ENCODE data around the gene CLRN1.

Gene CLRN1

GRCh38 chr3:150878290-150878689 lies 94.2 kb downstream of the CLRN1 start:
- no peak for DNase-seq (ENCODE audit: extremely low read depth in 1 of 2, low read depth in 1 of 2)

DNA sequence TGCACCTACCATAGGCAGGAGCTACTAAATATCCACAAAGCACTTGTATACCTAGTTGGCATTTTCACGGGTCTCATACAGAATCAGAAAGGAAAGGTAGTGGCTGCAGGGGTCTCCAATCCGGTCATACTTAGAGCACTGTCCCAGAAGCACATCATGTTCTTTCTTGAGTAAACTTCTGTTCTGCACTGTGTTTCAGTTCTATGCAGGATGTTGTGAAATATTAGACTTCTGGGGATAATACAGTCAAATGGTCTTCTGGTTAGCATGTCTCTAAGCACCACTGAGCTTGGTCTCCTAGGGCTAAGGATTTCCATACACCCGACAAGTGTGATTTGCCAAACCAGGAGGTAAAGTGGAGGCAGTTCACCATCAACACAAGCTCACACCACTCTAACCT lies 95.2 kb downstream of the CLRN1 start:
- DNase-seq (ENCODE audit: extremely low read depth in 1 of 2, low read depth in 1 of 2), result no peak

DNA sequence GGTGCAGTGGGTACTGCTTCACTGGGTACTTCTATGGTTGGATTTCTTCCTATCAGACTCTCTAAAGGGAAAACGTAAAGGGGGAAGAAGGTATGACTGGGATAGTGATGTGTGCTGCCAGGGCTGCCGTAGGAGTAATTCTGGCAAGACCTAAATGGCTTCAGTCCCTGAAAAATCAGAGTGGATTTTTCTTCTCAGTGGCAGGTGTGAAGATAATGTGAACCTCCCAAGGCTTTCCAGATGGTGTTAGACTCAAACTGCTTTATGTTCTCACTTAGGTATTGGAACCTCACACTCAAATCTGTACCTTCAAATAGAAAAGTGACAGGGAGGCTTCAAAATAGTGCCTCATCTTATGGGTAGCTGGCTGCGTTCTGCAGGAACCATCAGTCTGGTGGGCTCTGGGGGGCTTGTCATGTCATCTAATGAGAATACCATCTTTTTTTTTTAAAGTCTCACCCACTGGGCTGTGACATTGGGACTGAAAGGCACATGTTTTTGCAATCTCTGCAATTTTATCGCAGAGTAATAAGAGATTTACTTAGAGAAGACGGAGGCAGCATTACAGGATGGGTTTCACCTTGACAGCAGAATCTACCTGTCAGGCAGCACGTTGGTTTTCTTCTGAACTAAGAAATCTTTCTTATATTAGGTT lies 95.8 kb downstream of the CLRN1 start:
- DNase-seq (ENCODE audit: extremely low read depth in 1 of 2, low read depth in 1 of 2), result no peak
